K562 treated with DMSO at 1 percent for 48 hours (cell line): ENCODE results near the gene ATP5PD. TPM values are rescaled to one million over a fixed set of nuclear protein-coding genes. Genes with fewer than 3 reads are reported as not detected.

Source experiments
- total RNA-seq: library from RNA; unstranded; fragments of 300-600 nt; gene quantifications from 2 replicates; pipeline ENCODE4 v1.2.3, GENCODE V29; 2022; ENCODE audit warnings: low replicate concordance; ENCODE audit errors: extremely low read depth

The ATP5PD gene
- total RNA-seq, result not detected in 2 replicates

DNA sequence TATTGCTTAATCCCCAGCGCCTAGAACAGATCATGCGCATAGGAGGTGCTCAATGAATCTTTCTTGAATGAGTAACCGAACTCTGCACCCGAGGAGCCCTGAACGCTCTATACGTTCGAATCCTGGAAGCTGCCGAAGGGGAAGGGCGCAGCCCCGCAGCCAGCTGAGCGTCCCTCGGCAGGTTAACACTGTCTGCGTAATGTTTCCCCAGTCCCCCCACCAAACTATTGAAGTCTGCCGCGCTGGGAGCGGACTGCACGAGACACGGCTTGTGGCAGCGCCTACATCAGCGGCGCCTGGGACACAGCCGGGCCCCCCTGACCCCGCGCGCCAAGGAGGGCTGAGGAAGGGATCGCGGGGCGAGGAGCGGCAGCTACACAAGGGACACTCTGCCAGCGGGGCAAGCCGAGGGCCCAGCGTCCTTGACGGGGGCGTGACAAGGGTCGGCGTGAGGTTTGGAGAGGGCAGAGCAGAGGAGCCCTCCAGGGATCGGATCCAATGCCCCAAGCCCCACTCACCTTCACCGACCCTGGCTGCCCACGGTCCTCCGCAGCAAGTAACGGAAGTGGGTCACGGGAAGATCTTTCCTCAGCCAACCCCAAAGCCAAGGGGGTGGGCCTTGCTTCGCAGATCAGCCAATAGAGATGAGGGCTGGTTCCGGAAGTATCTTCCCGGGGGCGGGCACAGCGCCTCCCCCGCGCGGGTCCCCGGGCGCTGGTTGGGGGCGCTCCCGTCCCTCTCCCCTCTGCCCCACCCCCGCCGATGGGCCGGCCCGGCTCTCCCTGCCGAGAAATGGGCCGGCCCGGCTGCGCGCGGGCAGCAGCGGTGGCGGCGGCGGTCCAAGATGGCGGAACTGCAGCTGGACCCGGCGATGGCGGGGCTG is at the start of gene ATP5PD, which contains the start of gene KCTD2:
Gene ATP5PD (minus strand): TSS at position 563 of the 883 bp plus-strand sequence. CDS start 4,319 bp downstream, outside the sequence.
Gene KCTD2 (plus strand): TSS at position 819 of the 883 bp plus-strand sequence. CDS start 26 bp downstream, at position 845.

DNA sequence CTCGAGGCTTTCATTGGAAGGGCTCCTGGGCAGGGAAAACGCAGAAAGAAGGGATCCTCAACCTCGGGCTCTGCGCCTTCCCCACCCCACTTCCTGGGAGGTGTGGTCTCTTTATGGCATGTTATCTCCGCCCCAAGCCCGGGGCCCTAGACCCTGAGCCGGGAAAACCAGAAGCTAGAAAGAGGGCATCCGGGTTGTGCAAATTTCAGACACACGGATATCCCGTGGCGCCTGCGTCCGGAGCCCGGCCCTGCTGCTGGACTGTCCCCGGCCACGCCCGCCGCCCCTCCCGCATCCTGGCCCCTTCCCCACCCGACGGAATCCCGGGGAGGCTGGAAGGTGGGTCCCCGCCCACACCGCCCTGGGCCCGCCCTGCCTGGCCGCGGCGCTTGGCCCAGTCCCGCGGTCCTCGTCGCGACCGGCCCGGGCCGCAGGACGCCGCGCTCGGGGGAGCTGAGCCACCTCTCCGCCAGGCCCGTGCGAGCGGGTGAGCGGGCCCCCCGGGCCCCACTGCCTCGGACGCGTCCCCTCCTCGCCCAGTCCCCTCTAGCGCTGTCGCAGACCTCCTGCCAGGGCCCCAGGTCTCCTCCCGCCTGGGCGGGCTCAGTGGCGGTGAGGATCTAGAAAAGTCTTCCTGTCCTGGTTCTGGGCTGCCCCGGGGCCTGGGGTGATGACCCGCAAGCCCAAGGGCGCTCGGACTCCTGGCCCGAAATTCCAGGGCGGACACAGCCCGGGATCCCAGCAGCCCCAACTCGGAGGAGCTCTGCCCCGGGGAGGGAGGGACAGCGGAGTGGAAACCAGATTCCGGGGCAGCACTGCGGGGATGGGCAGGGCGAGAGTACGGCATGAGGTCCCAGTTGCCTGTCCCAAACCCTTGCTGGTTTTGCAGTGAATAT is 41.0 kb upstream of the ATP5PD start, which contains the start of gene SLC16A5:
Gene SLC16A5 (plus strand): TSS at position 397 of the 896 bp plus-strand sequence. CDS start 5,683 bp downstream, outside the sequence.

DNA sequence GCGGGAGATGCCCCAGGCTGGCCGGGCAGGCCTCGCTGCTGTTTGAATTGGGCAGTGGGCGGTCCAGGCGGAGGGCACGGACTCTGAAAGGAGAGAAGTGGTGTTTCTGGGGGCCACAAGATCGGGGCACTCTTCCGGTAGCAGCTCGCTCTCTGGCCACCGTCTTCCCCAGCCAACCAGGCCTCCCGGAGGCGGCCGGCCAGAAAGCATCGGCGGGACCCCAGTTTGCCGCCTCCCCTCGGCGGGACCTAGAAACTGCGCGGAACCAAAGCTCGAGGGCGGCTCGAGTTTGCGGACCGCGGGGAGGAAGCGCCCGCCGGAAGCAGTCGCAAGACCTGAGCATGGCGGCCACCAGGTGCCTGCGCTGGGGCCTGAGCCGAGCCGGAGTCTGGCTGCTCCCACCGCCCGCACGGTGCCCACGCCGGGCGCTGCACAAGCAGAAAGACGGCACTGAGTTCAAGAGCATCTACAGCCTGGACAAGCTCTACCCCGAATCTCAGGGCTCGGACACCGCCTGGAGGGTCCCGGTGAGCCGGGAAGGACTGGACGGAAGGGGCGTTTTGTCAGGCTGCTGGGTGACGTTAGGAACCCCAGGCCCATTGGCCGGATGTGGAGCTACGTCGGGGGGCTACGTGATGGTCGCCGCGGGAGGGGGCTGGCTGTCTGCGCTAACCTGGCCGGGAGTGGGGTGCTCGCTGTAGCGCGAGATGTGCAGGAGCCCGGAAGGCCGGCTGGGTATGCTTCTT is 34.2 kb downstream of the ATP5PD start, which contains the start of gene MRPL58:
Gene MRPL58 (plus strand): TSS at position 325 of the 746 bp plus-strand sequence. CDS start 17 bp downstream, at position 342.

Other genes starting within 250 kb of the ATP5PD start
- gene GRIN2C, start 187.1 kb downstream of the ATP5PD start, total RNA-seq, result not detected in 2 replicates
- not detected in 2 replicates for gene FDXR, start 174.0 kb downstream of the ATP5PD start, total RNA-seq
- gene FADS6, start 153.3 kb downstream of the ATP5PD start, total RNA-seq, result not detected in 2 replicates
- not detected in 2 replicates for gene USH1G, start 123.7 kb downstream of the ATP5PD start, total RNA-seq
- not detected in 2 replicates for gene OTOP2, start 122.7 kb downstream of the ATP5PD start, total RNA-seq
- not detected in 2 replicates for gene OTOP3, start 111.1 kb downstream of the ATP5PD start, total RNA-seq
- gene HID1, start 74.2 kb downstream of the ATP5PD start, total RNA-seq, result not detected in 2 replicates
- not detected in 2 replicates for gene CDR2L, start 59.3 kb downstream of the ATP5PD start, total RNA-seq
- gene MRPL58, start 34.3 kb downstream of the ATP5PD start, total RNA-seq, result not detected in 2 replicates
- not detected in 2 replicates for gene KCTD2, start 256 bp upstream of the ATP5PD start, total RNA-seq
- not detected in 2 replicates for gene SLC16A5, start 41.0 kb upstream of the ATP5PD start, total RNA-seq
- gene ARMC7, start 63.0 kb upstream of the ATP5PD start, total RNA-seq, result not detected in 2 replicates
- gene NT5C, start 84.8 kb upstream of the ATP5PD start, total RNA-seq, result not detected in 2 replicates
- gene JPT1, start 107.5 kb upstream of the ATP5PD start, total RNA-seq, result not detected in 2 replicates
- not detected in 2 replicates for gene SUMO2, start 136.0 kb upstream of the ATP5PD start, total RNA-seq
- 597 TPM in 1 of 2 replicates, not detected in the other for gene NUP85, start 158.7 kb upstream of the ATP5PD start, total RNA-seq
- not detected in 2 replicates for gene GGA3, start 214.6 kb upstream of the ATP5PD start, total RNA-seq
- gene MRPS7, start 214.9 kb upstream of the ATP5PD start, total RNA-seq, result not detected in 2 replicates
- gene MIF4GD, start 224.3 kb upstream of the ATP5PD start, total RNA-seq, result not detected in 2 replicates
- gene SLC25A19, start 242.5 kb upstream of the ATP5PD start, total RNA-seq, result not detected in 2 replicates